ENCODE data around the gene CASK.

- TF ChIP-seq CTCF (conservative IDR thresholded peaks at IDR 0.05 in 1 of 2, IDR thresholded peaks at IDR 0.05 in 1 of 2; ENCODE audit: low read depth in 1 of 2, low read length in 2 of 2) (no peak), EZH2 (IDR thresholded peaks at IDR 0.05; ENCODE audit: low read length, missing control alignments) (no peak)
Measured at GRCh38 chrX:41971346-41971745, 48.0 kb upstream of the CASK start.

All from fibroblast of lung (primary cell).